ENCODE data around the gene TBC1D14. TPM values are rescaled to one million over a fixed set of nuclear protein-coding genes. Genes with fewer than 3 reads are reported as not detected.

The TBC1D14 gene
- total RNA-seq, 3 donors from 2014 or later (not counting 1 experiment from before 2014, with no cell fraction given), result 36.0 to 54.7 (median 53.2) TPM

DNA sequence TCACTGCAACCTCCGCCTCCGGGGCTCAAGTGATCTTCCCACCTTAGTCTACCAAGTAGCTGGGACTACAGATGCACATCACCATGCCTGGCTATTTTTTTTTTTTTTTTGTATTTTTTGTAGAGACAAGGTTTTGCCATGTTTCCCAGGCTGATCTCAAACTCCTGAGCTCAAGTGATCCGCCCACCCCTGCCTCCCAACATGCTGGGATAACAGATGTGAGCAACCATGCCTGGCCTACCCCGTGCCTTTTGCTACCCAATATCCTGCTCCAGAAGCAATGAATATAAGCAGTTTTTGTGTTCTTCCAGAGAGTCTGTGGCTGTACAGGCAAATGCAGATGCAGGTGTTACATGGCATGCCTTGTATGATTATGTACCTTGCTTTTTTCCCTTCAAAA lies 50.5 kb downstream of the TBC1D14 start:
- no peaks in the 10 kb centered on the region for H3K27me3 ChIP-seq (ENCODE audit: control insufficient read depth, insufficient read depth, low read length)
- intact Hi-C loops (cut with micrococcal nuclease), result no loop called here
- DNase-seq (no peak), ATAC-seq (no peak)
- TF ChIP-seq, protein P1, sequence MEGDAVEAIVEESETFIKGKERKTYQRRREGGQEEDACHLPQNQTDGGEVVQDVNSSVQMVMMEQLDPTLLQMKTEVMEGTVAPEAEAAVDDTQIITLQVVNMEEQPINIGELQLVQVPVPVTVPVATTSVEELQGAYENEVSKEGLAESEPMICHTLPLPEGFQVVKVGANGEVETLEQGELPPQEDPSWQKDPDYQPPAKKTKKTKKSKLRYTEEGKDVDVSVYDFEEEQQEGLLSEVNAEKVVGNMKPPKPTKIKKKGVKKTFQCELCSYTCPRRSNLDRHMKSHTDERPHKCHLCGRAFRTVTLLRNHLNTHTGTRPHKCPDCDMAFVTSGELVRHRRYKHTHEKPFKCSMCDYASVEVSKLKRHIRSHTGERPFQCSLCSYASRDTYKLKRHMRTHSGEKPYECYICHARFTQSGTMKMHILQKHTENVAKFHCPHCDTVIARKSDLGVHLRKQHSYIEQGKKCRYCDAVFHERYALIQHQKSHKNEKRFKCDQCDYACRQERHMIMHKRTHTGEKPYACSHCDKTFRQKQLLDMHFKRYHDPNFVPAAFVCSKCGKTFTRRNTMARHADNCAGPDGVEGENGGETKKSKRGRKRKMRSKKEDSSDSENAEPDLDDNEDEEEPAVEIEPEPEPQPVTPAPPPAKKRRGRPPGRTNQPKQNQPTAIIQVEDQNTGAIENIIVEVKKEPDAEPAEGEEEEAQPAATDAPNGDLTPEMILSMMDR (IDR thresholded peaks at IDR 0.05), result no peak
- H3K4me3 Mint-ChIP-seq, result no peak overlapping the region
- peaks cover 29% of the 10 kb centered on the region for H3K4me1 ChIP-seq (ENCODE audit: control insufficient read depth, insufficient read depth, low read length)
- H3K27ac ChIP-seq (ENCODE audit: low read length), result no peak overlapping the region
- peaks cover 35 to 37% of the 10 kb centered on the region in 2 donors for H3K4me1 Mint-ChIP-seq
- peaks cover 4% of the 10 kb centered on the region for H3K36me3 ChIP-seq (ENCODE audit: control insufficient read depth, insufficient read depth, low read length)
- H3K9me3 Mint-ChIP-seq, result no peaks in the 10 kb centered on the region
- 98% methylated on average over 4 of the region's 4 CpGs for WGBS (ENCODE audit: insufficient coverage)
- H3K27ac Mint-ChIP-seq, result no peak overlapping the region
- no peaks in the 10 kb centered on the region for H3K36me3 Mint-ChIP-seq
- no peaks in the 10 kb centered on the region for H3K27me3 Mint-ChIP-seq (ENCODE audit: low read depth in 2 of 2)
- no peak overlapping the region for H3K4me3 ChIP-seq (ENCODE audit: low read length)
- H3K9me3 ChIP-seq (ENCODE audit: control insufficient read depth, insufficient read depth, low read length), result no peaks in the 10 kb centered on the region

DNA sequence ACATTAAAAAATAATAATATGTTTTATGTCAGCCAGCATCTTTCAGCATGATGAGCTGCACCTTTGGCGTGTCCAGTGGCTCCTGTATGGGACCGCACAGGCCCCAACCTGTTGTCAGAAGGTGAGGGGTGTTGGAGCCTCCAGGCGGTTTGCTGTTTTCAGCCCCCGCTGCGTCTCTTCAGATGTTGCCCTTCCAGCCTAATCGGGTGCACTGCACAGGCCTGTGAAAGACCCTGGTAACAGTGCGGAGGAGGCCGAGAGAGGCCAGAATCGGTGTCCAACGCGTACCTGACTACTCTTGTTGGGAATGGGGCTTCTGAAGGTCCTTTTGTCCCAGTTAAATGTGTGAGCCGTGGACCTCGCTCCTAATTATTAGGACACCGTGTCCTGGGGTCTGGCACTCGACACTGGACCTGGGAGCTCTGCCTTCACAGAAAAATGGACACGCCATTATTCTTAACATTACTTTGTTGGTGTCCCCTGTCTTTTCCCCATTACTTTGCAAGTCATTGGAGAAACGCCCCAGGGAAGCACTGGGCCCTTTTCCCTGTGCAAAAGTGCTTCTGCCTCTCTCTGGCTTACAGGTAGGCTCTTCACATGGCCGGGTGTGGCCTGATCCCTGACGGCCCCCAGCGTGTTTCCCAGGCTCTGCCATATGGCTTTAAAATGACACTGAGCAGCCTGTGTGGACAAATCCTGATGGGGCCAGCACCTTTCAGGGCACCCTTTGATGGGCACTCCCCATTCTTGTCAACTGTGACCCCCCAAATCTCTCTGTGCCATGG lies 51.2 kb downstream of the TBC1D14 start:
- Histone ChIP-seq H3K4me1 (ENCODE audit: control insufficient read depth, insufficient read depth, low read length) (peaks cover 29% of the 10 kb centered on the region), H3K9me3 (ENCODE audit: control insufficient read depth, insufficient read depth, low read length) (no peaks in the 10 kb centered on the region), H3K36me3 (ENCODE audit: control insufficient read depth, insufficient read depth, low read length) (peaks cover 4% of the 10 kb centered on the region), H3K4me3 (ENCODE audit: low read length) (no peak overlapping the region), H3K27me3 (ENCODE audit: control insufficient read depth, insufficient read depth, low read length) (no peaks in the 10 kb centered on the region), H3K27ac (ENCODE audit: low read length) (no peak overlapping the region)
- Mint-ChIP-seq H3K27me3 (ENCODE audit: low read depth in 2 of 2) (no peaks in the 10 kb centered on the region), H3K27ac (no peak overlapping the region), H3K4me1 (peaks cover 40 to 44% of the 10 kb centered on the region in 2 donors), H3K36me3 (no peaks in the 10 kb centered on the region), H3K9me3 (no peaks in the 10 kb centered on the region), H3K4me3 (no peak overlapping the region)
- ATAC-seq, result no peak
- TF ChIP-seq, protein P1 (IDR thresholded peaks at IDR 0.05), result no peak
- intact Hi-C loops (cut with micrococcal nuclease), result no loop called here
- no peak for DNase-seq
- WGBS (ENCODE audit: insufficient coverage), result 97% methylated on average over 20 of the region's 20 CpGs

DNA sequence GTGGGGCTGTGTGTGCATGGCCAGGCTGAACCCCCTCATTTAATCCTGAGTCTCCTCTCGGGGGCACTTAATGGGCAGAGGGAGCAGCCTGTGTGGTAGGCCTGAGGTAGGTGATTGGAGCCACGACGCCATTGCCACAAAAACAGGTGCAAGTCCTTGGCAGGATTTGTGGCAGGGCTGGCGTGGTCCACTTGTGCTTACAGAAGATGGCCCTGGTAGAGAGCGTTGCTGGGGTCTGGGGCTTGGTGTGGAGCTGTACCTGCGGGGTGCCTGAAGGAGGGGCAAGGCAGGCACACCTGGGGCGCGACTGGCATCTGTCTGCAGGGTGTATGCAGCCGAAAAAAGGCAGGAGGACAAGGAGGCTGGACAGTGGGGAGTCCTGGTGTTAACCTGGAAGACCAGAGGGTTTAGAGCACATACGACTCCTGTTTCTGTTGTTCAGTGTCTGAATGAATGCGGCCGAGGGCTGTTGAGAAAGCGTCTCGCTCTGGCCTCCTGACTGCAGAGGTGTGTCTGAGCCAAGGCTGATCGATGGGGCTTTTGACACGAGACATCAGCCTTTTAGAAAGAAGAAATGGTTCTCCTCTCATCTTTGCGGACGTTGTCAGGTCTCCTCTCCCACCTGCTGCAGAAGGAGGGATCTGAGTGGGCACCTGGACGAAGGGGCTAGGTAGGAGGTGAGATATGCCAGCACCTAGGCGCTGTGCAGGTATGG lies 52.0 kb downstream of the TBC1D14 start:
- Histone ChIP-seq H3K4me1 (ENCODE audit: control insufficient read depth, insufficient read depth, low read length) (peaks cover 29% of the 10 kb centered on the region), H3K4me3 (ENCODE audit: low read length) (no peak overlapping the region), H3K36me3 (ENCODE audit: control insufficient read depth, insufficient read depth, low read length) (peaks cover 4% of the 10 kb centered on the region), H3K9me3 (ENCODE audit: control insufficient read depth, insufficient read depth, low read length) (no peaks in the 10 kb centered on the region), H3K27me3 (ENCODE audit: control insufficient read depth, insufficient read depth, low read length) (no peaks in the 10 kb centered on the region), H3K27ac (ENCODE audit: low read length) (no peak overlapping the region)
- no peak for DNase-seq
- H3K4me3 Mint-ChIP-seq, result no peak overlapping the region
- no peak for ATAC-seq
- H3K27me3 Mint-ChIP-seq (ENCODE audit: low read depth in 2 of 2), result no peaks in the 10 kb centered on the region
- TF ChIP-seq, protein P1 (IDR thresholded peaks at IDR 0.05), result no peak
- WGBS (ENCODE audit: insufficient coverage), result 96% methylated on average over 20 of the region's 20 CpGs
- H3K4me1 Mint-ChIP-seq, result peaks cover 43 to 48% of the 10 kb centered on the region in 2 donors
- no peaks in the 10 kb centered on the region for H3K9me3 Mint-ChIP-seq
- H3K27ac Mint-ChIP-seq, result peak overlapping the region in 1 of 2 donors; percentile 60
- intact Hi-C loops (cut with micrococcal nuclease), result no loop called here
- no peaks in the 10 kb centered on the region for H3K36me3 Mint-ChIP-seq

Measured in natural killer cell (primary cell).